ENCODE measurements around the gene GRK5. TPM values are rescaled to one million over a fixed set of nuclear protein-coding genes. Genes with fewer than 3 reads are reported as not detected.

GRK5 gene
- total RNA-seq, 1 experiment from 2014 or later, result 0.82 TPM

DNA sequence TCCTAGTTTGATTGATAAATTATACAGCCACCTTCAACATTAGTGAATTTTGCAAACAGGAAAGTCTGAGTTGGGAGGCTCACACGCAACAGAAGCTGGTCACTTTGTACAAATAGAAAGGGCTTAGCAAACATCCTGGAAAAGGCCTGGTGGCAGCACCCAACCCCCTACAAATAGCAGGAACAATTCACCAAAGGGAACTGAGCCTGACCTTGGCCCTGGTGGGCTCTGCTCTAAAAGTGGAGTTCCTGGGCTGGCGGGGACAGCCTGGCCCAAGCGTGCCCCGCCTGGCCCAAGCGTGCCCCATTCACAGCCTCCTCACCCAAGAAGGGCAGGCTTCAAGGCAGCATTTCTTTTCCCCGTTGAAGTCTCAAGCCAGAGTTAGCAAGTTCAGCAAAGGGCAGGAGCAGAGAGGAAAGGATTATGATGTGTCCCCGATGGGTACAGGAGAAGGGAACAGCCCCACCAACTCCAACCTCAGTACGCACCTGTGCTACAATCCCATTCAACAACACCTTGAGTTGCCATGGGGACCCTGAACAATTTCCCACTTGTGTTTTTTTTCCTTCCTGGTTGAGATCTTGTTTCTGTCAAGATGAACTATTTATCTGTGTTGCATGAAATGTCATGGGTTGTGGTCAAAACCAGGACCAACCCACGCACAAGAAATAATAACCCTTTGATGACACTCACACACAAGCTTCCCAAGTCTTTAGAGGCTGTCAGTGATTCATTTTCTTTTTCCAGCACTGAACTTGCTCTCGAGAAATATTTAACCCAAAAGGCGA is 291.7 kb downstream of the GRK5 start:
- intact Hi-C loops (cut with micrococcal nuclease), result no loop called here
- POLR2A ChIA-PET, result no interaction called here
- H3K9me3 Mint-ChIP-seq (ENCODE audit: unreplicated experiment), result no peaks in the 10 kb centered on the region

GRCh38 chr10:119499677-119500002 is 292.3 kb downstream of the GRK5 start:
- Mint-ChIP-seq H3K4me1 (ENCODE audit: insufficient read depth, unreplicated experiment) (peaks cover 1% of the 10 kb centered on the region), H3K27ac (ENCODE audit: low read depth, unreplicated experiment) (no peak overlapping the region), H3K9me3 (ENCODE audit: unreplicated experiment) (no peaks in the 10 kb centered on the region), H3K36me3 (ENCODE audit: insufficient read depth, unreplicated experiment) (peaks cover 8% of the 10 kb centered on the region), H3K4me3 (ENCODE audit: unreplicated experiment) (no peak overlapping the region), H3K27me3 (ENCODE audit: insufficient read depth, unreplicated experiment) (no peaks in the 10 kb centered on the region)
- intact Hi-C loops (cut with micrococcal nuclease), result no loop called here
- CTCF ChIA-PET, result interaction anchor here (1.1 kb wide), 1 partner anchor 11 kb away, joined by 6 read pairs; no protein-coding TSS in a partner anchor
- TF ChIP-seq, protein P1, sequence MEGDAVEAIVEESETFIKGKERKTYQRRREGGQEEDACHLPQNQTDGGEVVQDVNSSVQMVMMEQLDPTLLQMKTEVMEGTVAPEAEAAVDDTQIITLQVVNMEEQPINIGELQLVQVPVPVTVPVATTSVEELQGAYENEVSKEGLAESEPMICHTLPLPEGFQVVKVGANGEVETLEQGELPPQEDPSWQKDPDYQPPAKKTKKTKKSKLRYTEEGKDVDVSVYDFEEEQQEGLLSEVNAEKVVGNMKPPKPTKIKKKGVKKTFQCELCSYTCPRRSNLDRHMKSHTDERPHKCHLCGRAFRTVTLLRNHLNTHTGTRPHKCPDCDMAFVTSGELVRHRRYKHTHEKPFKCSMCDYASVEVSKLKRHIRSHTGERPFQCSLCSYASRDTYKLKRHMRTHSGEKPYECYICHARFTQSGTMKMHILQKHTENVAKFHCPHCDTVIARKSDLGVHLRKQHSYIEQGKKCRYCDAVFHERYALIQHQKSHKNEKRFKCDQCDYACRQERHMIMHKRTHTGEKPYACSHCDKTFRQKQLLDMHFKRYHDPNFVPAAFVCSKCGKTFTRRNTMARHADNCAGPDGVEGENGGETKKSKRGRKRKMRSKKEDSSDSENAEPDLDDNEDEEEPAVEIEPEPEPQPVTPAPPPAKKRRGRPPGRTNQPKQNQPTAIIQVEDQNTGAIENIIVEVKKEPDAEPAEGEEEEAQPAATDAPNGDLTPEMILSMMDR (IDR thresholded peaks at IDR 0.05; ENCODE audit: unreplicated experiment), result no peak
- POLR2A ChIA-PET, result no interaction called here
- no TSS peak for BruUV-seq (replicated peaks)
- DNase-seq (ENCODE audit: unreplicated experiment), result no peak

More for the DNA sequence above, 291.7 kb downstream of the GRK5 start:
- CTCF ChIA-PET, result no interaction called here
- DNase-seq (ENCODE audit: unreplicated experiment), result no peak
- no peaks in the 10 kb centered on the region for H3K27me3 Mint-ChIP-seq (ENCODE audit: insufficient read depth, unreplicated experiment)
- TF ChIP-seq, protein P1 (IDR thresholded peaks at IDR 0.05; ENCODE audit: unreplicated experiment), result no peak
- no peak overlapping the region for H3K27ac Mint-ChIP-seq (ENCODE audit: low read depth, unreplicated experiment)
- BruUV-seq (replicated peaks), result no TSS peak
- peaks cover 8% of the 10 kb centered on the region for H3K36me3 Mint-ChIP-seq (ENCODE audit: insufficient read depth, unreplicated experiment)
- H3K4me1 Mint-ChIP-seq (ENCODE audit: insufficient read depth, unreplicated experiment), result peaks cover 7% of the 10 kb centered on the region
- no peak overlapping the region for H3K4me3 Mint-ChIP-seq (ENCODE audit: unreplicated experiment)

- no peaks in the 10 kb centered on the region for H3K4me1 Mint-ChIP-seq (ENCODE audit: insufficient read depth, unreplicated experiment)
- no TSS peak for BruUV-seq (replicated peaks)
- intact Hi-C loops (cut with micrococcal nuclease), result no loop called here
These were observed 292.9 kb downstream of the GRK5 start for GRCh38 chr10:119500123-119500795.

GRCh38 chr10:119500821-119501220 is 293.4 kb downstream of the GRK5 start:
- H3K27ac Mint-ChIP-seq (ENCODE audit: low read depth, unreplicated experiment), result no peak overlapping the region
- no peak overlapping the region for H3K4me3 Mint-ChIP-seq (ENCODE audit: unreplicated experiment)
- CTCF ChIA-PET, result interaction anchor here (0.6 to 1.1 kb wide), 3 partner anchors 12 to 83 kb away, joined by 3 to 6 read pairs (median 5); no protein-coding TSS in a partner anchor
- no peak for DNase-seq (ENCODE audit: unreplicated experiment)
- H3K27me3 Mint-ChIP-seq (ENCODE audit: insufficient read depth, unreplicated experiment), result no peaks in the 10 kb centered on the region
- BruUV-seq (replicated peaks), result no TSS peak
- POLR2A ChIA-PET, result no interaction called here
- H3K9me3 Mint-ChIP-seq (ENCODE audit: unreplicated experiment), result no peaks in the 10 kb centered on the region
- H3K4me1 Mint-ChIP-seq (ENCODE audit: insufficient read depth, unreplicated experiment), result no peaks in the 10 kb centered on the region
- TF ChIP-seq, protein P1 (IDR thresholded peaks at IDR 0.05; ENCODE audit: unreplicated experiment), result no peak
- intact Hi-C loops (cut with micrococcal nuclease), result no loop called here
- H3K36me3 Mint-ChIP-seq (ENCODE audit: insufficient read depth, unreplicated experiment), result peaks cover 8% of the 10 kb centered on the region

More at GRCh38 chr10:119500123-119500795, 292.9 kb downstream of the GRK5 start:
- H3K9me3 Mint-ChIP-seq (ENCODE audit: unreplicated experiment), result no peaks in the 10 kb centered on the region
- peaks cover 8% of the 10 kb centered on the region for H3K36me3 Mint-ChIP-seq (ENCODE audit: insufficient read depth, unreplicated experiment)
- TF ChIP-seq, protein P1 (IDR thresholded peaks at IDR 0.05; ENCODE audit: unreplicated experiment), result no peak
- no peak overlapping the region for H3K27ac Mint-ChIP-seq (ENCODE audit: low read depth, unreplicated experiment)
- H3K27me3 Mint-ChIP-seq (ENCODE audit: insufficient read depth, unreplicated experiment), result no peaks in the 10 kb centered on the region
- POLR2A ChIA-PET, result no interaction called here
- no peak for DNase-seq (ENCODE audit: unreplicated experiment)
- CTCF ChIA-PET, result interaction anchor here (0.6 to 1.1 kb wide), 2 partner anchors 11 to 20 kb away, joined by 5 to 6 read pairs; no protein-coding TSS in a partner anchor
- no peak overlapping the region for H3K4me3 Mint-ChIP-seq (ENCODE audit: unreplicated experiment)
